Mononuclear cell (primary cell): ENCODE measurements around the gene NKAIN2. TPM values are rescaled to one million over a fixed set of nuclear protein-coding genes. Genes with fewer than 3 reads are reported as not detected.

Experiments used
- H3K27me3 ChIP-seq: 2 replicates; pipeline ENCODE4 v1.6.0; 2011; ENCODE audit warnings: low read length, control low read depth; ENCODE audit not compliant: insufficient read depth
- H3K4me1 ChIP-seq: 2 replicates; pipeline ENCODE4 v1.5.1; 2011; ENCODE audit warnings: mild to moderate bottlenecking, low read length, control low read depth; ENCODE audit not compliant: insufficient read depth
- H3K4me3 ChIP-seq: 2 replicates; pipeline ENCODE4 v1.5.1; 2011; ENCODE audit warnings: mild to moderate bottlenecking, low read length, moderate library complexity
- H3K9me3 ChIP-seq: 2 replicates; pipeline ENCODE4 v1.5.1; 2011; ENCODE audit warnings: low read depth, mild to moderate bottlenecking, control low read depth, low read length
- total RNA-seq: library from RNA; depleted of rRNA; stranded (reverse); fragments of >200 nt; gene quantifications from one replicate; pipeline ENCODE4 v1.2.3, GENCODE V29; 2012

The NKAIN2 gene
- total RNA-seq, 1 donor, result not detected

DNA sequence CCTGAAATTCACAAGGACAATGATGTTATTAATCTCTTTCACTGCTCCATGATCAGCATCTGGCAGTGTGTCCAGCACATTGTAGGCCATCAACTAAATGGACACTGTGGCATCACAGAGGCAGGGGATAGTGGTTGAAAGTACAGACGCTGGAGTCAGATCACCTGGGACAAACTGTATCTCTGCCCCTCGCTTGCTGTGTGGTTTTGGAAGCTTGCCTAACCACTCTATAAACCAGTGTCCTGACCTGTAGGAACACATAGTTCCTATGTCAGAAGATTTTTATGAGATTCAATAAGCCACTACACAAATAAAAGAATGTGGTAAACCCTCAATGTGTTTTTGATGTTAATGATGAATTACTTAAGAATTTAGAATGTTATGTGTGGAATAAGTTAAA, 939.3 kb downstream of the NKAIN2 start:
- Histone ChIP-seq H3K9me3 (no peaks in the 10 kb centered on the region), H3K4me1 (no peaks in the 10 kb centered on the region), H3K27me3 (no peaks in the 10 kb centered on the region), H3K4me3 (no peak overlapping the region)

DNA sequence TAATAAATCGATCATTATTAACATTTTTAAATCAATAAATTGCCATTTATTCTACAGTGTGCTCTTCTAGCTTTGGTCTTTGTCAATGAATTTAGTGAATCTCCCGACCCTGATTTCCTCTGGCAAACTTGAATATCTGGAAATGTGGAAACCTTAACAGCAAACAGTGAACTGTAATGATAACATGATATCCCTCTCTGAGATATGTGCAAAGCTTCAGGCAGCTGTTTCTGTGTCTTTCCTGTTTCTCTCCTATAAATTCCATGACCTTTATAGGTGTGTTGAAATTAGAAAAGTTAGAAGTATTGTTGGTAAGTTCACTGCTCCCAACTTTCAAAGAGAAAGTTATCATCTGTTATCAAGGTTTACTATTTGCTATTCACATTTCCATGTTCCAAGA, 939.8 kb downstream of the NKAIN2 start:
- Histone ChIP-seq H3K27me3 (no peaks in the 10 kb centered on the region), H3K4me1 (no peaks in the 10 kb centered on the region), H3K4me3 (no peak overlapping the region), H3K9me3 (no peaks in the 10 kb centered on the region)

DNA sequence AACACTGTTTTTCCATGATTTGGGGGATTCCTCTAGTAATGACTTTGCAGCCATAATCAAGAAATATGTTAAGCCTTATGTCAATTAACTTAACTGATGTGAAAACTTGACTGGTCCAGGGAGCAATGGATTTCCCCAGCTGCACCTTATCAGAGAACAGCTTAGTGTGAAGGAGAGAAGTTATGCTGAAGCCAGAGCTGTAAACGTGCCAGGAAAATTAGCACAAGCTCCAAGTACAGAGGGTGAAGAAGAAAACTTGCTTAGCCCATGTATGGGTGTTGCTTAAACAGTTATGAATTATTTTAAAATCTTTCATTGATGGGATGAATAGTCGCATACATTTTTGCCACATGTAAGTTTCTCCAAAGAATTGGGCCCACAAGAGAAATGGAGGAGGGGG, 943.7 kb downstream of the NKAIN2 start:
- Histone ChIP-seq H3K4me3 (no peak overlapping the region), H3K4me1 (no peaks in the 10 kb centered on the region), H3K9me3 (no peaks in the 10 kb centered on the region), H3K27me3 (no peaks in the 10 kb centered on the region)

DNA sequence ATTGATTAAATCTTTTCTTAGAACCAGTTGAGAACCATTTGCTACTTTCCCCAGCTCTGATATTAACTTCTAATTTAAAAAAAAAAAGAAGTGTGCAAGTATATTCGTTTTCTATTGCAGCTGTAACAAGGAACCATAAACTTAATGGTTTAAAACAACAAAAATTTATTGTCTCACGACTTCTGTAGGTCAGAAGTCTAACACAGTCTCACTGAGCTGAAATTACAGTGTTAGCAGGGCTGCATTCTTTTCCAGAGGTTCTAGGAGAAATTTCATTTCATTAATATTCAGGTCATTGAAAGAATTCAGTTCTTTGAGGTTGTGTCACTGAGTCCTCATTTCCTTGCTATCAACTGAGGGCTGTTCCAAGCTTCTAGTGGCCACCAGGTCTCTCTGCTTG, 945.1 kb downstream of the NKAIN2 start:
- Histone ChIP-seq H3K27me3 (no peaks in the 10 kb centered on the region), H3K4me3 (no peak overlapping the region), H3K9me3 (no peaks in the 10 kb centered on the region), H3K4me1 (no peaks in the 10 kb centered on the region)

DNA sequence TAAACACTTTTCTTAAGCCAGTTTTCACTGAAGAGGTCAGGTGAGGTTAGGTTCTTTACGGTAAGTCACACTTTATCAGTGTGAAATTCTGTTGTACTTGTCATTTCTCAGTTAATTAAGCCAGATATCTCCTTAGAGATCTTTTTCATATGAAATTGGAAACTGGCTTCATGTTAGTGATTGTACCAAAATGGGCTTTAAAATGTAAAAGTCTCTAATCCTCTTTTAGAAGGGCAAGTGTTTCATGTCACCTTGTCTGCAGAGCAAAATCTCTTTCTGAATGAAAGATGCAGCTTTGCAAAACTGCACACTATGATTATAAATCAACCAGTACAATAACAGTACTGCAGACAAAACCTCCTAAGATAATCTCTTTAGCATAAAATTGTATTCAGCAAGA, 949.3 kb downstream of the NKAIN2 start:
- no peaks in the 10 kb centered on the region for H3K27me3 ChIP-seq

DNA sequence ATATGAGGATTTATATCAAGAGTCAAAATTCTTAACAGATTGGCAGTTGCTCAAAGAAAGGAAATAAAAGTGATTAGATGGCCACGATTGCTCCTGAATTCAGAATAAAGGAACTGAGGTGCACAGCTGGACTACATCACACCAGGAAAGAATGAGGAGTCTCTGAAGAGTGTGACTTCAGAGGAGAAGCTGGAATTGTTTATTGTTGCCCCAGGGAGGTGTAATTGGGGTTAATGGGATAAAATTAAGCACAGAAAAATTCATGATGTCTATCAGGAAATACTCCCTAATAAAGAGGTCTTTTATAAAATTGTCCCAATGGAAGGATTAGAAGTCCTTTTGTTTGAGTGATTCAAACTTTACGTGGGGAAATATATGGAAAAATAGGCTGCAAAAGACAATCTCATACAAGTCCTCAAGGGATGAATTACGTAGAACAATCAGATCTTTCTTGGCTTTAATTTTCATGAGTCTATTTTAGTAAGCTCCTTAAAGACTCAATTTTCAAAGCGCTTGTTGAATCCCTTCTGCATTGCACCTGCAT, 950.0 kb downstream of the NKAIN2 start:
- no peak overlapping the region for H3K4me3 ChIP-seq
- no peaks in the 10 kb centered on the region for H3K9me3 ChIP-seq
- no peaks in the 10 kb centered on the region for H3K27me3 ChIP-seq
- no peaks in the 10 kb centered on the region for H3K4me1 ChIP-seq

More for the DNA sequence above, 949.3 kb downstream of the NKAIN2 start:
- H3K9me3 ChIP-seq, result no peaks in the 10 kb centered on the region
- no peaks in the 10 kb centered on the region for H3K4me1 ChIP-seq
- no peak overlapping the region for H3K4me3 ChIP-seq

DNA sequence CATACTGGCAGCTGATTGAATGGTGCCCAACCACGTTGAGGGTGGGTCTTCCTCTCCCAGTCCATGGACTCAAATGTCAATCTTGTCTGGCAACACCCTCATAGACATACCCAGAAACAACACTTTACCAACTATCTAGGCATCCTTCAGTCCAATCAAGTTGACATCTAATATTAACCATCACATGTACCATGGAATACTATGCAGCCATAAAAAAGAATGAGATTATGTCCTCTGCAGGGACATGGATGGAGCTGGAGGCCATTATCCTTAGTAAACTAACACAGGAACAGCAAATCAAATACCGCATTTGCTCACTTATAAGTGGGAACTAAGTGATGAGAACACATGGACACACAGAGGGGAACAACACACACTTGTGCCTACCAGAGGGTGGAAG, 951.7 kb downstream of the NKAIN2 start:
- Histone ChIP-seq H3K4me1 (no peaks in the 10 kb centered on the region), H3K27me3 (no peaks in the 10 kb centered on the region), H3K4me3 (no peak overlapping the region), H3K9me3 (no peaks in the 10 kb centered on the region)

DNA sequence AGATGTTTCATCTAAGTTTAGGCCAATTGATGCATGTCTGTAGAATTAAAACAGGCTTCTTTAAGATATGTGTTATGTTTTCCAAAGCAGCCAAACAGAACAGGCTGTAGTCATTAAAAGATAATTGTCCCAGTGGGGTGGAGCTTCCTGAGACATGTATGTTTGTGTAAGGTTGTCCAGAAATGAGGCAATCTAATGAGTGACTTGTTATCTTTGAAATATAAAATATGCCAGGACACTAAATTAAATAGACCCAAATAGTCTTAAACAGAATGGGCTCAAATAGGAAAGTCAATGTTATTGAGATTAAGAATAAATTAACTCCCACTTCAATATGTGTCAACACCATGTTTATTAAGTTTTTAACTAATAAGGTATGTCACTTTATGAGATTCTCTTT, 953.9 kb downstream of the NKAIN2 start:
- Histone ChIP-seq H3K9me3 (no peaks in the 10 kb centered on the region), H3K27me3 (no peaks in the 10 kb centered on the region), H3K4me3 (no peak overlapping the region), H3K4me1 (no peaks in the 10 kb centered on the region)

DNA sequence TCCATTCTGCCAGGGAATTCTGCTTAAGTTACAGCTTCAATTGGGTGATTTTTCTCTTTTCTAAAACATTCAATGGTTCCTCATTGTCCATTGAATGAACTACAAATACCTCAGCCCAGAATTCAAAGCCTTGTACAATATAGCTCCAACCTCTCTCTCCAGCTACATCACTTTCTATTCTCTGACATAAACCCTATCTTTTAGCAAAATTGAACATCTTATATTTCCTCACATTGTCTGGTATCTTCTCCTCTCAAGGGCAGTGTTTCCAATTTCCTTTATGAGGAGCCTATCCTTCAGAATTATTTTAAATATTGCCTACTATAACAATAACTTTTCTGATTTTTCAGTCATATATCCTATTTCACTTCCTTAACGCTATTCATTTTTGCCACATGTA, 955.0 kb downstream of the NKAIN2 start:
- Histone ChIP-seq H3K4me1 (no peaks in the 10 kb centered on the region), H3K27me3 (no peaks in the 10 kb centered on the region), H3K4me3 (no peak overlapping the region), H3K9me3 (no peaks in the 10 kb centered on the region)

DNA sequence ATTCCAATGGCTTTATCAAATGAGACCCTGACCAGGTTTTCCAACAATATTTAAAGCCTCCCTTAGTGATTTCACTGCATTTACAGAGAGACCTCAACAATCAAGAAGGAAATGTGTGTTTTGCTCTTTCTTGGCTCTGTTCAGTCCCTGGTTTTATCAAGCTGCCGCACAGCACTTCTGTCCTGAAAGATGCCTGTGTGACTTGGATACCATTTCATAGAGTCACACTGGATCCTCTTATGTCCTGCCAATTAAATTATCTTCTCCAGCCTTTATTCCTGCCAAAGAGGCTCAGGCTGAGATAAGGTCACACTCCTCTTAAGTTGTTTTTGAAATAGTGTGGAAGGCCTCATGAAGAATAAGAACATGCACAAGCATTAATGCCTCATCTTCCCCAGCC, 961.6 kb downstream of the NKAIN2 start:
- H3K4me1 ChIP-seq, result no peaks in the 10 kb centered on the region
- H3K9me3 ChIP-seq, result no peaks in the 10 kb centered on the region
- H3K4me3 ChIP-seq, result no peak overlapping the region
- H3K27me3 ChIP-seq, result no peaks in the 10 kb centered on the region

DNA sequence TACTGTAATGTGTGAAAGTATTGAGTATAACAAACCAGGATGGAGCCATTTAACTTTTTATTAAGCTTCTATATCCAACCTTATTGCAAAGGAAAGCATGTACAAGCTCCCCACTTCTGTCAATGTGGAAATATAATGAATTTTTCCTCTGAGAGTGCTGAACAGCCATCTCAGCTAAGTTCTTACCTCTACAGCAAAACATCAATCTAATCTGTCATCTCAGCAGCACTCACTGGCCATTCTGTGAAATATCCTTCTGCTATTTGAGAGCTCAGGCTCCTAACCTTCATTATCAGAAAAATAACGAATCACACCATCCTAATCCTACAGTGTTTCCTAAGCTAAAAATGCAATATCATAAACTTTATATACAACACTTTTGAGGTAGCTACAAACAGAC, 964.6 kb downstream of the NKAIN2 start:
- Histone ChIP-seq H3K4me3 (no peak overlapping the region), H3K27me3 (no peaks in the 10 kb centered on the region), H3K9me3 (no peaks in the 10 kb centered on the region), H3K4me1 (no peaks in the 10 kb centered on the region)

DNA sequence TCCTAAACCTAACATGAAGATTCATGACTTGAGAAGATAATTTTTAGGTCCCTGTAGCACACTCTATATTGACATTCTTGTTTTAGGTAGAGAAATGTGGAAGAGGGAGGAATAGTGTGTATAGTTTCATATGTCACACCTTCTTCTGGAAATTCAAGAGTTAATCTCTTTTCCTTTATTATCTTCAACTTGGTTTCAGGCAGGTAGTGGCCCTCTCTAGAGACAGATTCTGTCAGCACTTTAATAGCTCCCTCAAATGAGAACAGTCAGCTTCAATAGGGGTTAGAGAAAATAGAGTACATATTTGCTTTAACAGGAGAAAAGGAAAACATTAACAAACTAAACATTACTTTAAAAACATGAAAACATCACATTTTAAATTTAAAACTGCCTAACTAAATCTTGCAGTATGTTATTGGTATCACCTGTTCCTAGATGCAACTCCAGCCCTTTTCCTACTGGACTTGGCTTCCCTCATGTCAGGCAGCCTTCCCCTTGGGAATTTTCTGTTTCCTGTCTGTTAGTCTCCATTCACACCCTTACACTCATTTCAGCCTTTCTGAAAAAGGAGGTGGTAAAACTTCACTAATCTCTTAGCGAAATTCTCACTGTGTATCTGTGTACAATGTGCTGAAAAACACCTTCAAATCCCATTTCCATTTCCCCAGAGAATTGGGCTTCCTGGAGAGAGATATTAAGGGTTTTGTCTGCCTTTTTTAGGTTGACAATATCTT, 966.3 kb downstream of the NKAIN2 start:
- H3K9me3 ChIP-seq, result no peaks in the 10 kb centered on the region
- no peaks in the 10 kb centered on the region for H3K4me1 ChIP-seq
- H3K27me3 ChIP-seq, result no peaks in the 10 kb centered on the region
- H3K4me3 ChIP-seq, result no peak overlapping the region

DNA sequence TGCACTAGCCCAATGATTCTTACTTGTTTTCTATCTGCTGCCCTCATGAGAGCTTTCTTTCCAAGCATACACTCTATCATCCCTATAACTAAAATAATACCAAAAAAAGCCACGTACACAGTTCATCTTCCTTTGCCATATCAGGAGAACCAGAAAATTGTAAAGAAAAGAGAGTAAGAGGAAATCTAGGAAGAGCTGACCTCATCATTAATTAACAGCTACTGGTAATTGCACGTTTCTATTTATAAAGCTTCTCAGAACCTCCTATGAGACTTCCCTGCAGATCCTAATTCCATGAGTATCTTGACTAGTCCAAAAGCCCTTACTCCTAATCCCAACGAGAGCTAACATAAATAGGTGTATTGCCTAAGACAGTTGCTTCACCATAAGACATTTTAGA, 967.1 kb downstream of the NKAIN2 start:
- no peaks in the 10 kb centered on the region for H3K27me3 ChIP-seq
- no peak overlapping the region for H3K4me3 ChIP-seq
- H3K9me3 ChIP-seq, result no peaks in the 10 kb centered on the region
- no peaks in the 10 kb centered on the region for H3K4me1 ChIP-seq

DNA sequence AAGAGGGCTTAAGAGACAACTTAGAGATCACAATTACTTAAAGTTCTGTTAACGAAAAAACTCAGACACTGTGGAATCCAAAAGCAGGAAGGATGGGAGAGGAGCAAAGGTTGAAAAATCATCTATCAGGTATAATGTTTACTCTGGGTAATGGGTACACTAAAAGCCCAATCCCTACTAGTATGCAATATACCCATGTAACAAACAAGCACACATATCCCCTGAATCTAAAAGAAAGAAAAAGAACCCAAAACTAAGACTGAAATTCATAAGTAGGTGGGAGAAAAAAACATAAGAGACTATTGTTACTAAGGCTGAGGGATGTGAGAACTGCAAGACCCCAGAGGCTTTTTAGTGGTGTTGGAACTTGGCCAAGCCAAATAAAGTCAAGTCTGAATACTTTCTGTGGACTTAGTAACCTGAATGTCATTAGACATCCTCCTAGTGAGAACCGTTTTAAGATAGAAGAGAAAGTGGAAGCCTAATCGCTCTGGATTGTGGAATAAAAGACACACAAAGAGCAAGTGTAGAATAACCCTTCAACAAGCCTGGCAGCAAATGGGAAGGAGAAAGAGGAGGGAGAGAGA, 969.2 kb downstream of the NKAIN2 start:
- Histone ChIP-seq H3K9me3 (no peaks in the 10 kb centered on the region), H3K4me1 (no peaks in the 10 kb centered on the region), H3K27me3 (no peaks in the 10 kb centered on the region), H3K4me3 (no peak overlapping the region)

DNA sequence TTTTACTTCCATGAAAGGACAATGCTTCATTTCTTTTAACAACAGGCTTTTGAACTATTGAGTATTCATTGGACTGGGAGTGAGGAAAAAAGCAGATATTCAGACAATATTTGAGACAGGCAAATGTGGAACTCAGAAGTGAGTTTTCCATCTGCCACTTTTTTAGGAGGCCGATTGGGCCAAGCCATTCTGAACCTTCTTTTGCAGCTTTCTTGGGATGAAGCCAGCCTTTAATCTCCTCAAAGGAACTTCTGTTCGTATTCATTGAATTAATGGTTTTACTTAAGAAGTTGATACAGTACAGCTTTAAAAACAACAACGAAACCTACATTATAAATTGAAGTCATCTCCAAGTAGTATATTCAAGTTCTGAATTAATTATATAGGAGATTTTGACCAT, 971.5 kb downstream of the NKAIN2 start:
- Histone ChIP-seq H3K9me3 (no peaks in the 10 kb centered on the region), H3K4me1 (no peaks in the 10 kb centered on the region), H3K4me3 (no peak overlapping the region), H3K27me3 (no peaks in the 10 kb centered on the region)

DNA sequence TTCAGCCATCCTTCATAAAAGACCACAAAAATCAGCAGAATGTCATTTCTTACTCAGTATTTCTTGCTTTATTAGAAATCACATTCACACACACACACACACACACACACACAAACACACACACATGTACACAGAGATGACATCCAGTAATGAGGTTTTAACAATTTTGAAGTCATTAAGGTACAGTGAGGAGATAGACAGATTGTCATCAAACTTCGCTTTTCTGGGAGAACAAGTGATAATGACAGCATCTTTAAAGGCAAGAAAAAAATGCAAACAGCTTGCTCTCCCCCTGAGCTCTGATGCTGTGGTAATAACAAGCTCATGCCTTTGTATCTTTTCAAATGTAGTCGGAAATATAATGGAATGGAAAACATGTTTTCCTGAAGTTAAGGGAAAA, 974.2 kb downstream of the NKAIN2 start:
- H3K9me3 ChIP-seq, result no peaks in the 10 kb centered on the region
- H3K4me1 ChIP-seq, result no peaks in the 10 kb centered on the region
- no peak overlapping the region for H3K4me3 ChIP-seq
- no peaks in the 10 kb centered on the region for H3K27me3 ChIP-seq
